GM21526 (cell line): ENCODE data around the gene TBC1D22B.

Experiments
- ATAC-seq: cut with Tn5 transposase; IDR thresholded peaks from one replicate; pipeline ENCODE4 v1.9.1; 2021; ENCODE audit warnings: moderate library complexity; ENCODE audit not compliant: unreplicated experiment, low FRiP score

The TBC1D22B gene

GRCh38 chr6:37239526-37239925, 18.0 kb upstream of the TBC1D22B start:
- no peak for ATAC-seq

GRCh38 chr6:37239950-37240713, 17.4 kb upstream of the TBC1D22B start:
- no peak for ATAC-seq

- no peak for ATAC-seq
These were observed 16.4 kb upstream of the TBC1D22B start for GRCh38 chr6:37241131-37241530.

GRCh38 chr6:37241775-37242428, 15.7 kb upstream of the TBC1D22B start:
- no peak for ATAC-seq

GRCh38 chr6:37242429-37243052, 15.0 kb upstream of the TBC1D22B start:
- no peak for ATAC-seq

- ATAC-seq = no peak
These were observed 14.3 kb upstream of the TBC1D22B start for GRCh38 chr6:37243131-37243815.

- no peak for ATAC-seq
These were observed 13.7 kb upstream of the TBC1D22B start for GRCh38 chr6:37243816-37244370.

- no peak for ATAC-seq
These were observed 12.9 kb upstream of the TBC1D22B start for GRCh38 chr6:37244430-37245310.

GRCh38 chr6:37251211-37251780, 6.3 kb upstream of the TBC1D22B start:
- no peak for ATAC-seq

- no peak for ATAC-seq
These were observed 4.0 kb upstream of the TBC1D22B start for GRCh38 chr6:37253486-37254007.

GRCh38 chr6:37254881-37255280, 2.7 kb upstream of the TBC1D22B start:
- ATAC-seq = no peak

- no peak for ATAC-seq
These were observed 766 bp upstream of the TBC1D22B start for GRCh38 chr6:37256692-37257319.

- no peak for ATAC-seq
These were observed 295 bp upstream of the TBC1D22B start for GRCh38 chr6:37257320-37257633.

- ATAC-seq = no peak
These were observed 983 bp downstream of the TBC1D22B start for GRCh38 chr6:37258405-37259105.

GRCh38 chr6:37259191-37259590, 1.6 kb downstream of the TBC1D22B start:
- no peak for ATAC-seq

- ATAC-seq = no peak
These were observed 2.5 kb downstream of the TBC1D22B start for GRCh38 chr6:37260040-37260439.

GRCh38 chr6:37260444-37260843, 2.9 kb downstream of the TBC1D22B start:
- no peak for ATAC-seq

GRCh38 chr6:37261198-37261597, 3.6 kb downstream of the TBC1D22B start:
- no peak for ATAC-seq
